ENCODE results near the gene ASTN2.

DNA sequence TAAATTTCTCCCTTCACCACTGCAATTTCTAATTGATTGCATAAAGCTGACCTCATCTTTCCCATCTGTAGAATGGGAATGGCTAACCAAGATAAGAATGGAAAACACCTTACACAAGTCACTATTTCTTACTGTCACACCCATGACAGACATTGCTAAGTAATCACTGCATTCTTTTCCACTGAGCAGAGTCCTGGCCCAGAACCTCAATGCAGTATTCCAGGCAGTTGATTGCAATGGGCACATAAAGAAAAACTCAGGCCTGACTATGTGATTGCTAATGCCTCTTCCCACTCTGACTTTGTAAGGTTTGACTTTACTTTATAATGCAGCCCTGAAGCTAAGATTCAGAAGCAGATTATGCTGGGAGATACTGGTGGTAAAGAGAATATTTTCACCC is 698.4 kb downstream of the ASTN2 start:
- no peak for TF ChIP-seq NFIC (IDR thresholded peaks at IDR 0.05)
- no peak for TF ChIP-seq FOXA3 (CRISPR knock-in tag; conservative IDR thresholded peaks at IDR 0.05 in 1 of 2, IDR thresholded peaks at IDR 0.05 in 1 of 2)
- TF ChIP-seq, protein P1, sequence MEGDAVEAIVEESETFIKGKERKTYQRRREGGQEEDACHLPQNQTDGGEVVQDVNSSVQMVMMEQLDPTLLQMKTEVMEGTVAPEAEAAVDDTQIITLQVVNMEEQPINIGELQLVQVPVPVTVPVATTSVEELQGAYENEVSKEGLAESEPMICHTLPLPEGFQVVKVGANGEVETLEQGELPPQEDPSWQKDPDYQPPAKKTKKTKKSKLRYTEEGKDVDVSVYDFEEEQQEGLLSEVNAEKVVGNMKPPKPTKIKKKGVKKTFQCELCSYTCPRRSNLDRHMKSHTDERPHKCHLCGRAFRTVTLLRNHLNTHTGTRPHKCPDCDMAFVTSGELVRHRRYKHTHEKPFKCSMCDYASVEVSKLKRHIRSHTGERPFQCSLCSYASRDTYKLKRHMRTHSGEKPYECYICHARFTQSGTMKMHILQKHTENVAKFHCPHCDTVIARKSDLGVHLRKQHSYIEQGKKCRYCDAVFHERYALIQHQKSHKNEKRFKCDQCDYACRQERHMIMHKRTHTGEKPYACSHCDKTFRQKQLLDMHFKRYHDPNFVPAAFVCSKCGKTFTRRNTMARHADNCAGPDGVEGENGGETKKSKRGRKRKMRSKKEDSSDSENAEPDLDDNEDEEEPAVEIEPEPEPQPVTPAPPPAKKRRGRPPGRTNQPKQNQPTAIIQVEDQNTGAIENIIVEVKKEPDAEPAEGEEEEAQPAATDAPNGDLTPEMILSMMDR (IDR thresholded peaks at IDR 0.05 in 2 of 3, conservative IDR thresholded peaks at IDR 0.05 in 1 of 3; ENCODE audit: insufficient read depth in 2 of 3, low read depth in 1 of 3, low read length in 3 of 3), result no peak
- TF ChIP-seq, protein P2, sequence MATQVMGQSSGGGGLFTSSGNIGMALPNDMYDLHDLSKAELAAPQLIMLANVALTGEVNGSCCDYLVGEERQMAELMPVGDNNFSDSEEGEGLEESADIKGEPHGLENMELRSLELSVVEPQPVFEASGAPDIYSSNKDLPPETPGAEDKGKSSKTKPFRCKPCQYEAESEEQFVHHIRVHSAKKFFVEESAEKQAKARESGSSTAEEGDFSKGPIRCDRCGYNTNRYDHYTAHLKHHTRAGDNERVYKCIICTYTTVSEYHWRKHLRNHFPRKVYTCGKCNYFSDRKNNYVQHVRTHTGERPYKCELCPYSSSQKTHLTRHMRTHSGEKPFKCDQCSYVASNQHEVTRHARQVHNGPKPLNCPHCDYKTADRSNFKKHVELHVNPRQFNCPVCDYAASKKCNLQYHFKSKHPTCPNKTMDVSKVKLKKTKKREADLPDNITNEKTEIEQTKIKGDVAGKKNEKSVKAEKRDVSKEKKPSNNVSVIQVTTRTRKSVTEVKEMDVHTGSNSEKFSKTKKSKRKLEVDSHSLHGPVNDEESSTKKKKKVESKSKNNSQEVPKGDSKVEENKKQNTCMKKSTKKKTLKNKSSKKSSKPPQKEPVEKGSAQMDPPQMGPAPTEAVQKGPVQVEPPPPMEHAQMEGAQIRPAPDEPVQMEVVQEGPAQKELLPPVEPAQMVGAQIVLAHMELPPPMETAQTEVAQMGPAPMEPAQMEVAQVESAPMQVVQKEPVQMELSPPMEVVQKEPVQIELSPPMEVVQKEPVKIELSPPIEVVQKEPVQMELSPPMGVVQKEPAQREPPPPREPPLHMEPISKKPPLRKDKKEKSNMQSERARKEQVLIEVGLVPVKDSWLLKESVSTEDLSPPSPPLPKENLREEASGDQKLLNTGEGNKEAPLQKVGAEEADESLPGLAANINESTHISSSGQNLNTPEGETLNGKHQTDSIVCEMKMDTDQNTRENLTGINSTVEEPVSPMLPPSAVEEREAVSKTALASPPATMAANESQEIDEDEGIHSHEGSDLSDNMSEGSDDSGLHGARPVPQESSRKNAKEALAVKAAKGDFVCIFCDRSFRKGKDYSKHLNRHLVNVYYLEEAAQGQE (IDR thresholded peaks at IDR 0.05; ENCODE audit: borderline replicate concordance), result no peak
- TF ChIP-seq, protein P2 (CRISPR knock-in tag; IDR thresholded peaks at IDR 0.05; ENCODE audit: low read depth), result no peak
- TF ChIP-seq CBX3 (IDR thresholded peaks at IDR 0.05; ENCODE audit: borderline replicate concordance in 1 of 2, low read length in 2 of 2), result no peak
- TF ChIP-seq MYBL2 (IDR thresholded peaks at IDR 0.05; ENCODE audit: low read depth), result no peak
- TF ChIP-seq MYBL2 (CRISPR knock-in tag; IDR thresholded peaks at IDR 0.05; ENCODE audit: borderline replicate concordance), result no peak
- no peak for TF ChIP-seq PATZ1 (CRISPR knock-in tag; IDR thresholded peaks at IDR 0.05; ENCODE audit: borderline replicate concordance)
- no peak for TF ChIP-seq RAD21 (CRISPR knock-in tag; conservative IDR thresholded peaks at IDR 0.05 in 1 of 2, IDR thresholded peaks at IDR 0.05 in 1 of 2)
- TF ChIP-seq TCF7 (IDR thresholded peaks at IDR 0.05; ENCODE audit: borderline replicate concordance), result no peak
- TF ChIP-seq POLR2AphosphoS5 (IDR thresholded peaks at IDR 0.05; ENCODE audit: control insufficient read depth, insufficient read depth, low read depth, low read length), result no peak
- no peak for TF ChIP-seq MAFK (IDR thresholded peaks at IDR 0.05; ENCODE audit: low read length)
- TF ChIP-seq NBN (IDR thresholded peaks at IDR 0.05; ENCODE audit: low read depth), result no peak
- no peak for TF ChIP-seq TARDBP (IDR thresholded peaks at IDR 0.05)
- TF ChIP-seq SMARCC2 (IDR thresholded peaks at IDR 0.05; ENCODE audit: low read depth), result no peak

All from K562 (cell line).